ENCODE results near the gene ABCC4.

Gene ABCC4

GRCh38 chr13:95074820-95075219 lies 226.4 kb downstream of the ABCC4 start:
- Histone ChIP-seq H3K79me2 (ENCODE audit: control insufficient read depth, low read length) (no peaks in the 10 kb centered on the region), H3K9me2 (replicated peaks; ENCODE audit: control insufficient read depth, low read length) (no peaks in the 10 kb centered on the region), H3K27me3 (ENCODE audit: control insufficient read depth, low read length) (no peaks in the 10 kb centered on the region), H3K36me3 (ENCODE audit: control insufficient read depth, low read length) (peaks cover 6% of the 10 kb centered on the region; the same call in 1 of the 2 replicates), H4K20me1 (ENCODE audit: control insufficient read depth, insufficient read depth, low read depth, low read length) (no peaks in the 10 kb centered on the region), H3K27ac (ENCODE audit: low read depth, low read length) (no peak overlapping the region), H3K9me3 (ENCODE audit: control insufficient read depth, insufficient read depth, low read length) (no peaks in the 10 kb centered on the region), H3K4me3 (ENCODE audit: low read length) (no peak overlapping the region), H3K4me2 (ENCODE audit: low read length) (no peak overlapping the region), H3K4me1 (ENCODE audit: control insufficient read depth, low read length) (no peaks in the 10 kb centered on the region), H3F3A (ENCODE audit: control insufficient read depth, insufficient read depth) (no peaks in the 10 kb centered on the region)
- TF ChIP-seq EZH2phosphoT487 (IDR thresholded peaks at IDR 0.05; ENCODE audit: borderline replicate concordance, low read length) (no peak), CTCF (IDR thresholded peaks at IDR 0.05; ENCODE audit: low read depth, low read length, poor library complexity, severe bottlenecking) (no peak)

- no peaks in the 10 kb centered on the region for H4K20me1 ChIP-seq (ENCODE audit: control insufficient read depth, insufficient read depth, low read depth, low read length)
- no peak overlapping the region for H3K27ac ChIP-seq (ENCODE audit: low read depth, low read length)
- no peak overlapping the region for H3K4me3 ChIP-seq (ENCODE audit: low read length)
- no peaks in the 10 kb centered on the region for H3K9me3 ChIP-seq (ENCODE audit: control insufficient read depth, insufficient read depth, low read length)
- H3K4me2 ChIP-seq (ENCODE audit: low read length) = no peak overlapping the region
- TF ChIP-seq CTCF (IDR thresholded peaks at IDR 0.05; ENCODE audit: low read depth, low read length, poor library complexity, severe bottlenecking) = no peak
- no peak for TF ChIP-seq EZH2phosphoT487 (IDR thresholded peaks at IDR 0.05; ENCODE audit: borderline replicate concordance, low read length)
- H3K79me2 ChIP-seq (ENCODE audit: control insufficient read depth, low read length) = no peaks in the 10 kb centered on the region
- no peaks in the 10 kb centered on the region for H3K9me2 ChIP-seq (replicated peaks; ENCODE audit: control insufficient read depth, low read length)
- no peaks in the 10 kb centered on the region for H3K27me3 ChIP-seq (ENCODE audit: control insufficient read depth, low read length)
- H3K36me3 ChIP-seq (ENCODE audit: control insufficient read depth, low read length) = peaks cover 6% of the 10 kb centered on the region; the same call in 1 of the 2 replicates
- H3F3A ChIP-seq (ENCODE audit: control insufficient read depth, insufficient read depth) = no peaks in the 10 kb centered on the region
- no peaks in the 10 kb centered on the region for H3K4me1 ChIP-seq (ENCODE audit: control insufficient read depth, low read length)
Measured at GRCh38 chr13:95073747-95074311, 227.4 kb downstream of the ABCC4 start.

- Histone ChIP-seq H3K9me3 (ENCODE audit: control insufficient read depth, insufficient read depth, low read length) (no peaks in the 10 kb centered on the region), H3K79me2 (ENCODE audit: control insufficient read depth, low read length) (no peaks in the 10 kb centered on the region), H3K9me2 (replicated peaks; ENCODE audit: control insufficient read depth, low read length) (no peaks in the 10 kb centered on the region), H4K20me1 (ENCODE audit: control insufficient read depth, insufficient read depth, low read depth, low read length) (no peaks in the 10 kb centered on the region), H3K4me2 (ENCODE audit: low read length) (no peak overlapping the region), H3F3A (ENCODE audit: control insufficient read depth, insufficient read depth) (no peaks in the 10 kb centered on the region), H3K4me1 (ENCODE audit: control insufficient read depth, low read length) (no peaks in the 10 kb centered on the region), H3K27me3 (ENCODE audit: control insufficient read depth, low read length) (no peaks in the 10 kb centered on the region), H3K4me3 (ENCODE audit: low read length) (no peak overlapping the region), H3K36me3 (ENCODE audit: control insufficient read depth, low read length) (peaks cover 6% of the 10 kb centered on the region; the same call in 1 of the 2 replicates), H3K27ac (ENCODE audit: low read depth, low read length) (no peak overlapping the region)
- TF ChIP-seq CTCF (IDR thresholded peaks at IDR 0.05; ENCODE audit: low read depth, low read length, poor library complexity, severe bottlenecking) = no peak
- TF ChIP-seq EZH2phosphoT487 (IDR thresholded peaks at IDR 0.05; ENCODE audit: borderline replicate concordance, low read length) = no peak
Measured at GRCh38 chr13:95067303-95067702, 233.9 kb downstream of the ABCC4 start.
